ENCODE results near the gene PVALB. TPM values are rescaled to one million over a fixed set of nuclear protein-coding genes. Genes with fewer than 3 reads are reported as not detected.

The PVALB gene
- total RNA-seq, 1 experiment from 2014 or later, result not detected

DNA sequence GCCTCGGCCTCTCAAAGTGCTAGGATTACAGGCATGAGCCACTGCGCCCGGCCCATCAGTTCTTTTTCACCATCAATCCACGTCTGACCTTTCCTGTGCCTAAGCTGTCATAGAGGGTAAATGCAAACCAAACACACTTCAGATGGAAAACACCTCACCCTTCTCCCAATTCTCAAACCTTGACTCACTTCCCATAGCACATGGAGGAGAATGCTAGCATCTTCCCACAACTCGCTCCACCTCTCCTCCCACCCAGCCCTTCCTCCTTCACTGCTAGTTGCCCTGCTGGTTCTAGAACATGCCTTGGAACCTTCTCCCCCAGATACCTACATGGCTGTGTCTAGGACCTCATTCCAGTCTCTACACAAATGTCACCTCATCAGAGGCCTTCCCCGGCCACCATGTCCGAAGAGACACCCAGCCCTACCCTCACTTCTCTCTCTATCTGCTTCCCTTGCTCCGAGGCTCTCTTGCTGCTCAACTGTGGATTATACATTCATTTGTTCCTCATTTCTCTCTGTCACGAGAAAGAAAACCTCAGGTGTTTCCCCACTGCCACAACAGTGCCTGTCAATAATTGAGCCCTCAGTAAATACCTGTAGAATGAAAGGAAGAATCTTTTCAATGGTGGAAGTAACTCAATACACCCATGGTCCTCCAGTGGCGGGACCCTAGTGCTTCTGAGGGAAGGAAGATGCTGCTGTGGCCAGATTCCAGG is 22.7 kb upstream of the PVALB start:
- Histone ChIP-seq H3K9ac (ENCODE audit: low read length) (no peak overlapping the region), H3K27me3 (ENCODE audit: insufficient read depth, low read length) (no peaks in the 10 kb centered on the region; the same call in 1 of the 2 replicates), H4K20me1 (ENCODE audit: insufficient read depth) (no peaks in the 10 kb centered on the region), H3K4me1 (ENCODE audit: control insufficient read depth in 1 of 2, insufficient read depth in 2 of 2, low read length in 2 of 2) (peaks cover 0 to 5% of the 10 kb centered on the region in 2 experiments; a peak in 1 of 4 replicates), H3K9me2 (ENCODE audit: insufficient read depth) (no peaks in the 10 kb centered on the region), H3K4me3 (replicated peaks in 1 of 2; ENCODE audit: low read depth in 1 of 2, low read length in 2 of 2) (no peak overlapping the region), H2AFZ (ENCODE audit: low read depth, low read length, poor library complexity, severe bottlenecking) (no peak overlapping the region), H3K27ac (ENCODE audit: low read depth, low read length) (no peak overlapping the region), H3K9me3 (ENCODE audit: control insufficient read depth in 1 of 2, insufficient read depth in 1 of 2, low read depth in 1 of 2, low read length in 2 of 2) (no peaks in the 10 kb centered on the region; a peak in 1 of 4 replicates), H3K36me3 (ENCODE audit: control insufficient read depth in 1 of 2, insufficient read depth in 2 of 2, low read length in 2 of 2) (no peaks in the 10 kb centered on the region), H3K79me2 (ENCODE audit: insufficient read depth, low read length) (no peaks in the 10 kb centered on the region), H3K4me2 (ENCODE audit: low read length) (no peak overlapping the region)
- ChIA-PET POLR2A (no interaction called here), RAD21 (ENCODE audit: low non-redundant PET in 1 of 2, low total read pairs in 2 of 2, uncharacterized antibody in 2 of 2, unreplicated experiment in 2 of 2) (no interaction called here), CTCF (interaction anchor here (1.2 kb wide), 1 partner anchor 17 kb away, joined by 4 read pairs; no protein-coding TSS in a partner anchor)
- DNase-seq (ENCODE audit: low read depth, low spot score) (no peak), ATAC-seq (no peak)
- intact Hi-C loops (cut with micrococcal nuclease), result no loop called here
- BruUV-seq (replicated peaks), result no TSS peak
- TF ChIP-seq CBX3 (IDR thresholded peaks at IDR 0.05; ENCODE audit: low read depth) (no peak), EZH2 (IDR thresholded peaks at IDR 0.05) (no peak), CEBPB (IDR thresholded peaks at IDR 0.05; ENCODE audit: low read depth) (no peak)

DNA sequence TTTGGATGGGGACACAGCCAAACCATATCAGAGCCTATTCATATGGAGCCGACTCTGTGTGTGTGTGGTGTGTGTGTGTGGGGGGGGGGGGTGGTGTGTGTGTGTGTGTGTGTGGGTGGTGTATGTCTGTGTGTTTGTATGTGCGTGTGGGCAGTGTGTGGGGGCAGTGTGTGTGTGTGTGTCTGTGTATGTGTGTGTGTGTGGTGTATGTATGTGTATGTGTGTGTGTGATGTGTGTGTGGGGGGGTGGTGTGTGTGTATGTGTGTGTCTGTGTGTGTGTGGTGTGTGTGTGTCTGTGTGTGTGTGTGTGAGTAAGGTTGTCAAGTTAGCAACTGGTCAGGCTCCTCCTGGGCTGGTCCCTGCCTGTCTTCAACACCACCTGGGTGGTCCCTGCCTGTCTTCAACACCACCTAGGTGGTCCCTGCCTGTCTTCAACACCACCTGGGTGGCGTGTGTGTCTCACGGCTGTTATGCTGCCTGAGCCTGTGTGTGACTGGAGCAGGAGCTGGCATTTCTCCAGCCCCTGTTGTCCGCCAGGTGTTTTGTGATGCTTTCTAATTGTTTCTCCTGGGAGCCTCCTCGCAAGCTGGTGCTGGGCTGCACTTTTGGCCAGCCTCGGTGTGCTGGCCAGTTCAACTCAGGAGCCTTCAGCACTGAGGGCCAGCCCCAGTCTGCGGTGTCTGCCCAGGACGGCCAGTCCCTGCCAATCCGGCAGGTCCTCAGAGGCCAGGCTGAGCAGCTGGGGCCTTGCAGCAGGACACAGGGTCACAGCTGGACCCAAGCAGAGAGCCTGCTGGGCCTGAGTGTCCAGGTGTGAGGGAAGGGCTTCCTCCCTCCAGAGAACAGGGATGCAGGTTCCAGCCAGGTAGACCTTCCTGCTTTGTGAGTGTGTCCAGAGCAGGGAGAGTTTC is 21.5 kb upstream of the PVALB start:
- Histone ChIP-seq H4K20me1 (ENCODE audit: insufficient read depth) (no peaks in the 10 kb centered on the region), H3K27ac (ENCODE audit: low read depth, low read length) (no peak overlapping the region), H3K4me3 (replicated peaks in 1 of 2; ENCODE audit: low read depth in 1 of 2, low read length in 2 of 2) (no peak overlapping the region), H3K4me1 (ENCODE audit: control insufficient read depth in 1 of 2, insufficient read depth in 2 of 2, low read length in 2 of 2) (peaks cover 0 to 5% of the 10 kb centered on the region in 2 experiments; a peak in 1 of 4 replicates), H3K4me2 (ENCODE audit: low read length) (no peak overlapping the region), H3K9me2 (ENCODE audit: insufficient read depth) (no peaks in the 10 kb centered on the region), H3K79me2 (ENCODE audit: insufficient read depth, low read length) (no peaks in the 10 kb centered on the region), H3K27me3 (ENCODE audit: insufficient read depth, low read length) (no peaks in the 10 kb centered on the region; the same call in 1 of the 2 replicates), H3K36me3 (ENCODE audit: control insufficient read depth in 1 of 2, insufficient read depth in 2 of 2, low read length in 2 of 2) (no peaks in the 10 kb centered on the region), H3K9me3 (ENCODE audit: control insufficient read depth in 1 of 2, insufficient read depth in 1 of 2, low read depth in 1 of 2, low read length in 2 of 2) (no peaks in the 10 kb centered on the region; a peak in 1 of 4 replicates), H3K9ac (ENCODE audit: low read length) (no peak overlapping the region), H2AFZ (ENCODE audit: low read depth, low read length, poor library complexity, severe bottlenecking) (no peak overlapping the region)
- TF ChIP-seq RAD21 (IDR thresholded peaks at IDR 0.05; ENCODE audit: low read depth) (no peak), ELF1 (IDR thresholded peaks at IDR 0.05; ENCODE audit: borderline replicate concordance, low read depth) (no peak), EZH2phosphoT487 (IDR thresholded peaks at IDR 0.05; ENCODE audit: borderline replicate concordance) (no peak), EGR1 (IDR thresholded peaks at IDR 0.05; ENCODE audit: low read depth) (no peak), SIN3A (IDR thresholded peaks at IDR 0.05; ENCODE audit: low read depth) (no peak)
- TF ChIP-seq, protein P1, sequence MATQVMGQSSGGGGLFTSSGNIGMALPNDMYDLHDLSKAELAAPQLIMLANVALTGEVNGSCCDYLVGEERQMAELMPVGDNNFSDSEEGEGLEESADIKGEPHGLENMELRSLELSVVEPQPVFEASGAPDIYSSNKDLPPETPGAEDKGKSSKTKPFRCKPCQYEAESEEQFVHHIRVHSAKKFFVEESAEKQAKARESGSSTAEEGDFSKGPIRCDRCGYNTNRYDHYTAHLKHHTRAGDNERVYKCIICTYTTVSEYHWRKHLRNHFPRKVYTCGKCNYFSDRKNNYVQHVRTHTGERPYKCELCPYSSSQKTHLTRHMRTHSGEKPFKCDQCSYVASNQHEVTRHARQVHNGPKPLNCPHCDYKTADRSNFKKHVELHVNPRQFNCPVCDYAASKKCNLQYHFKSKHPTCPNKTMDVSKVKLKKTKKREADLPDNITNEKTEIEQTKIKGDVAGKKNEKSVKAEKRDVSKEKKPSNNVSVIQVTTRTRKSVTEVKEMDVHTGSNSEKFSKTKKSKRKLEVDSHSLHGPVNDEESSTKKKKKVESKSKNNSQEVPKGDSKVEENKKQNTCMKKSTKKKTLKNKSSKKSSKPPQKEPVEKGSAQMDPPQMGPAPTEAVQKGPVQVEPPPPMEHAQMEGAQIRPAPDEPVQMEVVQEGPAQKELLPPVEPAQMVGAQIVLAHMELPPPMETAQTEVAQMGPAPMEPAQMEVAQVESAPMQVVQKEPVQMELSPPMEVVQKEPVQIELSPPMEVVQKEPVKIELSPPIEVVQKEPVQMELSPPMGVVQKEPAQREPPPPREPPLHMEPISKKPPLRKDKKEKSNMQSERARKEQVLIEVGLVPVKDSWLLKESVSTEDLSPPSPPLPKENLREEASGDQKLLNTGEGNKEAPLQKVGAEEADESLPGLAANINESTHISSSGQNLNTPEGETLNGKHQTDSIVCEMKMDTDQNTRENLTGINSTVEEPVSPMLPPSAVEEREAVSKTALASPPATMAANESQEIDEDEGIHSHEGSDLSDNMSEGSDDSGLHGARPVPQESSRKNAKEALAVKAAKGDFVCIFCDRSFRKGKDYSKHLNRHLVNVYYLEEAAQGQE (IDR thresholded peaks at IDR 0.05; ENCODE audit: low read depth), result no peak
- DNase-seq (ENCODE audit: low read depth, low spot score) (no peak), ATAC-seq (no peak)
- intact Hi-C loops (cut with micrococcal nuclease), result no loop called here
- no TSS peak for BruUV-seq (replicated peaks)
- POLR2A ChIA-PET, result no interaction called here
- RAD21 ChIA-PET (ENCODE audit: low non-redundant PET in 1 of 2, low total read pairs in 2 of 2, uncharacterized antibody in 2 of 2, unreplicated experiment in 2 of 2), result no interaction called here
- CTCF ChIA-PET, result no interaction called here

Data from HCT116 (cell line).